Endothelial cell of umbilical vein (primary cell): ENCODE measurements around the gene PLPPR5. TPM values are rescaled to one million over a fixed set of nuclear protein-coding genes. Genes with fewer than 3 reads are reported as not detected.

ENCODE experiments used
- BruUV-seq: library from RNA; stranded (reverse); fragments of 400-500 nt; replicated peaks from 2 replicates; lab custom pipeline; 2021; lab: Mats Ljungman, UMichigan
- CTCF ChIA-PET: fragments of 300-600, 350-600 bp; sonication (Branson Sonifier 250); formaldehyde crosslinking; loops from one replicate; lab custom pipeline; 2021; ENCODE audit warnings: antibody characterized with exemption, inconsistent platforms; lab: Charles Lee
- POLR2A ChIA-PET: fragments of 300-600, 350-600 bp; sonication (Branson Sonifier 250); formaldehyde crosslinking; loops from one replicate; lab custom pipeline; 2021; ENCODE audit warnings: antibody characterized with exemption, inconsistent platforms; lab: Charles Lee
- DNase-seq: peaks from one replicate; pipeline ENCODE4 v3.0.0-alpha.2; 2011; ENCODE audit warnings: low read depth, low spot score
- FAIRE-seq: peaks from 2 replicates; lab custom pipeline; 2011; peaks lifted over from hg19 to GRCh38; lab: Jason Lieb, UNC
- H2AFZ ChIP-seq: 2 replicates; pipeline ENCODE4 v1.6.0; 2012; ENCODE audit warnings: low read depth, low read length, control low read depth, inconsistent platforms
- H3K27ac ChIP-seq: 2 replicates; pipeline ENCODE4 v1.5.1; 2011; ENCODE audit warnings: low read depth, mild to moderate bottlenecking, control low read depth, low read length, moderate library complexity; ENCODE audit not compliant: insufficient read depth
- H3K27me3 ChIP-seq, 2 experiments: 2 replicates each; pipeline versions ENCODE4 v1.6.0 to v1.6.1; 2011; ENCODE audit warnings: low read length in 2 of 2, mixed read lengths in 1 of 2; ENCODE audit not compliant: control insufficient read depth in 2 of 2, insufficient read depth in 2 of 2
- H3K36me3 ChIP-seq, 2 experiments: 2 replicates in 1 of 2; 3 replicates in 1 of 2; pipeline ENCODE4 v1.5.1; 2011; ENCODE audit warnings: low read length in 2 of 2, mild to moderate bottlenecking in 1 of 2, moderate library complexity in 1 of 2; ENCODE audit not compliant: control insufficient read depth in 2 of 2, insufficient read depth in 2 of 2; ENCODE audit errors: extremely low read depth in 1 of 2
- H3K4me1 ChIP-seq: 3 replicates; pipeline ENCODE4 v1.5.1; 2011; ENCODE audit warnings: mild to moderate bottlenecking, low read length; ENCODE audit not compliant: control insufficient read depth, insufficient read depth; ENCODE audit errors: extremely low read depth
- H3K4me2 ChIP-seq: 2 replicates; pipeline ENCODE4 v1.6.1; 2011; ENCODE audit warnings: low read length, control low read depth, mixed read lengths; ENCODE audit not compliant: insufficient read depth
- H3K4me3 ChIP-seq, 3 experiments: fragments of 200-600 bp in 1 of 3; sonication (generic), shearing (Covaris generic) in 1 of 3; replicated peaks in 1 of 3; 2 replicates each; pipeline ENCODE4 v1.5.1; 2011 to 2016; ENCODE audit warnings: control low read depth in 3 of 3, low read length in 3 of 3, mild to moderate bottlenecking in 2 of 3, inconsistent platforms in 1 of 3, low read depth in 1 of 3, moderate library complexity in 1 of 3; ENCODE audit not compliant: insufficient read depth in 1 of 3
- H3K79me2 ChIP-seq: 2 replicates; pipeline ENCODE4 v1.6.0; 2012; ENCODE audit warnings: low read length, inconsistent platforms; ENCODE audit not compliant: control insufficient read depth, insufficient read depth
- H3K9ac ChIP-seq: replicated peaks from 2 replicates; pipeline ENCODE3; 2011; ENCODE audit warnings: low read length, control low read depth; ENCODE audit not compliant: insufficient read depth; ENCODE audit errors: extremely low read depth
- H3K9me1 ChIP-seq: replicated peaks from 3 replicates; pipeline ENCODE4 v1.6.0; 2011; ENCODE audit warnings: mild to moderate bottlenecking, low read length; ENCODE audit not compliant: control insufficient read depth, insufficient read depth; ENCODE audit errors: extremely low read depth
- H3K9me3 ChIP-seq: replicated peaks from 2 replicates; pipeline ENCODE4 v1.5.1; 2012; ENCODE audit warnings: low read length, inconsistent platforms; ENCODE audit not compliant: control insufficient read depth, insufficient read depth
- H4K20me1 ChIP-seq: replicated peaks from 2 replicates; pipeline ENCODE3; 2011; ENCODE audit warnings: mild to moderate bottlenecking, low read length; ENCODE audit not compliant: control insufficient read depth, insufficient read depth; ENCODE audit errors: extremely low read depth
- CTCF ChIP-seq, 2 donors: IDR thresholded peaks; 1 replicate in 1 of 2; 2 replicates in 1 of 2; pipeline ENCODE4 v1.5.1; 2011; ENCODE audit warnings: low read length in 2 of 2, mild to moderate bottlenecking in 2 of 2, moderate library complexity in 2 of 2, control low read depth in 1 of 2, inconsistent platforms in 1 of 2, low read depth in 1 of 2; ENCODE audit not compliant: insufficient read depth in 1 of 2; ENCODE audit errors: extremely low read depth in 1 of 2
- EZH2 ChIP-seq: IDR thresholded peaks from 2 replicates; pipeline ENCODE4 v1.6.1; 2012; ENCODE audit warnings: borderline replicate concordance, low read depth, mild to moderate bottlenecking, moderate library complexity, low read length, inconsistent platforms; ENCODE audit not compliant: severe bottlenecking
- FOS ChIP-seq: IDR thresholded peaks from 2 replicates; pipeline ENCODE4 v1.6.1; 2011; ENCODE audit warnings: mild to moderate bottlenecking, low read length, moderate library complexity, borderline replicate concordance; ENCODE audit not compliant: insufficient read depth
- GATA2 ChIP-seq: IDR thresholded peaks from 2 replicates; pipeline ENCODE4 v1.7.0; 2011; ENCODE audit warnings: low read depth, mild to moderate bottlenecking, moderate library complexity, mixed read lengths, low read length; ENCODE audit not compliant: insufficient read length, insufficient read depth
- JUN ChIP-seq: IDR thresholded peaks from 2 replicates; pipeline ENCODE4 v1.6.1; 2011; ENCODE audit warnings: borderline replicate concordance, low read depth; ENCODE audit not compliant: insufficient read length, insufficient read depth
- MAX ChIP-seq: IDR thresholded peaks from 2 replicates; pipeline ENCODE4 v1.6.1; 2011; ENCODE audit not compliant: insufficient read depth, insufficient read length
- MYC ChIP-seq: IDR thresholded peaks from one replicate; pipeline ENCODE4 v1.6.1; 2011; ENCODE audit warnings: mild to moderate bottlenecking, low read depth, low read length
- POLR2A ChIP-seq: IDR thresholded peaks from 2 replicates; pipeline ENCODE4 v1.6.1; 2012; ENCODE audit warnings: low read depth, mild to moderate bottlenecking, control low read depth, low read length
- POLR2AphosphoS5 ChIP-seq: IDR thresholded peaks from 2 replicates; pipeline ENCODE4 v1.6.1; 2012; ENCODE audit warnings: low read depth, mild to moderate bottlenecking, control low read depth, low read length, moderate library complexity; ENCODE audit not compliant: insufficient read depth
- dilution Hi-C: fragments of 300-500 bp; cut with MboI; formaldehyde crosslinking; loops from one replicate; pipeline ENCODE4 v1.15.0; 2019; ENCODE audit warnings: low sequenced_read_pairs; ENCODE audit not compliant: extremely low pct_ligation_motif_present
- intact Hi-C: fragments of 100-400 bp; cut with micrococcal nuclease; formaldehyde crosslinking; loops from one replicate; pipeline ENCODE4 v1.10.0; 2022
- polyA plus RNA-seq, 4 experiments: library from polyadenylated mRNA; depleted of rRNA in 3 of 4; stranded (reverse) in 3 of 4; unstranded in 1 of 4; fragments of >200 nt; gene quantifications; 2 replicates each; pipeline versions ENCODE4 v1.2.1 to v1.2.3, GENCODE V29; 2011 to 2012; ENCODE audit warnings: missing spikeins in 1 of 4
- total RNA-seq: library from RNA; stranded (reverse); gene quantifications from 2 replicates; pipeline ENCODE4 v1.2.3, GENCODE V29; 2021

Gene PLPPR5
- total and polyA plus RNA-seq, 2 donors (not counting 3 experiments of a cell fraction or from before 2014, with no cell fraction given) = not detected

- BruUV-seq = no TSS peak
- no peak overlapping the region for H2AFZ ChIP-seq
- H3K4me3 ChIP-seq = no peak overlapping the region
- H3K4me1 ChIP-seq = no peaks in the 10 kb centered on the region
- CTCF ChIA-PET = no interaction called here
- no peaks in the 10 kb centered on the region for H3K36me3 ChIP-seq
- no peaks in the 10 kb centered on the region for H3K9me3 ChIP-seq
- H3K4me2 ChIP-seq = no peak overlapping the region
- no peak overlapping the region for H3K9ac ChIP-seq
- no peaks in the 10 kb centered on the region for H4K20me1 ChIP-seq
- H3K9me1 ChIP-seq = no peaks in the 10 kb centered on the region
- H3K27ac ChIP-seq = no peak overlapping the region
- DNase-seq = no peak
- H3K79me2 ChIP-seq = no peaks in the 10 kb centered on the region
- FAIRE-seq = no peak
- POLR2A ChIA-PET = no interaction called here
- no peaks in the 10 kb centered on the region for H3K27me3 ChIP-seq
- TF ChIP-seq EZH2 = no peak
- TF ChIP-seq MYC = no peak
- TF ChIP-seq GATA2 = no peak
- TF ChIP-seq FOS = no peak
- TF ChIP-seq JUN = no peak
- TF ChIP-seq MAX = no peak
- TF ChIP-seq POLR2AphosphoS5 = no peak
- no peak for TF ChIP-seq CTCF (IDR thresholded peaks at IDR 0.05; ENCODE audit: extremely low read depth in 1 of 2, insufficient read depth in 1 of 2, low read depth in 1 of 2, low read length in 2 of 2)
- no peak for TF ChIP-seq POLR2A
- dilution Hi-C loops (no loop called here), intact Hi-C loops (no loop called here)
These were observed 19.0 kb downstream of the PLPPR5 start for GRCh38 chr1:98985687-98986086.
